Stimulated activated CD4-positive, alpha-beta T cell treated with anti-CD3 and anti-CD28 coated beads, Interleukin-1b, Interleukin-23, amount 100 ng/mL, for 4 hours (primary cell): Measurements from ENCODE around the gene NFYC.

Experiments
- DNase-seq, 2 donors: peaks; one replicate each; pipeline ENCODE4 v3.0.0-alpha.2; 2020; ENCODE audit warnings: low read depth in 2 of 2

Gene NFYC

GRCh38 chr1:40739455-40740008, 48.0 kb downstream of the NFYC start:
- no peak for DNase-seq

GRCh38 chr1:40740039-40740996, 48.8 kb downstream of the NFYC start:
- DNase-seq = no peak

- no peak for DNase-seq
Measured at GRCh38 chr1:40740997-40741736, 49.7 kb downstream of the NFYC start.

- DNase-seq = no peak
Measured at GRCh38 chr1:40742363-40743061, 51.0 kb downstream of the NFYC start.

- DNase-seq = no peak
Measured at GRCh38 chr1:40743452-40743851, 51.9 kb downstream of the NFYC start.

GRCh38 chr1:40743860-40744259, 52.4 kb downstream of the NFYC start:
- DNase-seq = no peak

- no peak for DNase-seq
Measured at GRCh38 chr1:40745176-40745575, 53.7 kb downstream of the NFYC start.

- no peak for DNase-seq
Measured at GRCh38 chr1:40746344-40747090, 55.0 kb downstream of the NFYC start.

DNA sequence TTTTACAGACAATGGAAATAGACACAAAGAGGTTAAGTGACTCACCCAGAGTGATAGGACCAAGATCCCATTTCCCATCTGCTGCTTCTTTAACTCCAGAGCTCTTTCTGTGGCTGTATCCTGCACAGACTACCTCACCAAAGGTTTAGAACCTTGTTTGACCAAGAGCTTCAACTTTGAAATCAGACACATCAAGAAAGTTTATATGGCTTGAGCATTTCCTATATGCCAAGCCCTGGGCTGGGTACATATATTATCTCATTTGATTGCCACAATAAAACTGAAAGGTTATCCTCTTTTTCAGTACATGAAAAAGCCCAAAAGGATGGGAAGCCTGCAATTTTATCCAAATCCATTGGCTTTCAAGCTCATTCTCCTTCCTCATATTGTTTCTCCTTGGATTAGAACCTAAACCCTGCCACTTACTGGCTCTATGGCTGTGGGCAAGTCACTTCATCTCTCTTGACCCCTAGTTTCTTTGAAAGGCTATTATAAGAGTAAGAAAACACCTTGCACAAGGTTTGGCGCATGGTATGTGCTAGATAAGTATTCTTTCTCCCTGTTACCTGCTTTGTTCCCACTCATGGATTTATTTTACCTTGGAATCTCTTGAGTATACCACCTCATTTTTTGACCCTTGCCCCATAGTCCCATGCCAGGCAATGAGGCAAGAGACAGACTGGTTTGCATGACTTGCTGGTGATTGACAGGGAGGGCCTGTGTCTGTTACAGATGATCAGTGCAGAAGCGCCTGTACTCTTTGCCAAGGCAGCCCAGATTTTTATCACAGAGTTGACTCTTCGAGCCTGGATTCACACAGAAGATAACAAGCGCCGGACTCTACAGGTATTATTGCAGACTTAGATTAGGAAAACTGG, 57.6 kb downstream of the NFYC start:
- DNase-seq = no peak

DNA sequence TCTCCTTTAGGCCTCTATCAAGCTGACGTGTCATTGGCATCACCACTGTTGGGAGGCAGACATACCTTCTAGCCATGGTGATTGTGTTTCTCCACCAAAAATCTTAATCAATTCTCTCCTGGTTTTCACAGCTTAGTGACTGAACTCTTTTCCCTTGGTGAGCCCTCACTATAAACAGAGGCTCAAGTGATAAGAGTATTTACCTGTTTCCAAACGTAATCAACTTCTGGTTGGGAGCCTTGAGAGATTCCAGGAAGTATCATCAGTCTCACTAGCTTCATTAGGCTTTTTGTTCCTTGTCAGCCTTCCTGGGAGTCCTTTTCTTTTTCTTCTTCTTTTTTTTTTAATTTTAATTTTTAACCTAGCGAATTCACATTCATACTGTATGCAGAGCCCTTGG, 58.3 kb downstream of the NFYC start:
- DNase-seq = no peak

GRCh38 chr1:40750451-40750908, 59.0 kb downstream of the NFYC start:
- no peak for DNase-seq

DNA sequence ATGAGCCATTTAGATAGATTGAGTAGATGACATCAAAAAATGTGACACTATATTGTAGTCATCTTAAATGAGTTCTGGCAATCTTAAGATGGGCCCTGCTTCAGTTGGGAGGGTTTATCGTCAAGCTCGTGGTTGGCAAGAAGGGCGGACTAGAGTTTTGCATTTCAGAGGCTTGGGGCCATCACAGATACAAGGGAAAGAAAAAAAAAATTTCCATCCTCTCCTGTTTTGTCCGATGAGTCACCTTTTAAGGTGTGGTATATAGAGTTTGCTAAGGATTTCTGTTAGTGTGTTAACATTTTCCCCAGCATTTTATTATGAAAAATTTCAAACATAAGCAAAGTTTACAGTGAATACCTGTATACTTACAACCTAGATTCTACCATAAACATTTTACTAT, 60.3 kb downstream of the NFYC start:
- no peak for DNase-seq

DNA sequence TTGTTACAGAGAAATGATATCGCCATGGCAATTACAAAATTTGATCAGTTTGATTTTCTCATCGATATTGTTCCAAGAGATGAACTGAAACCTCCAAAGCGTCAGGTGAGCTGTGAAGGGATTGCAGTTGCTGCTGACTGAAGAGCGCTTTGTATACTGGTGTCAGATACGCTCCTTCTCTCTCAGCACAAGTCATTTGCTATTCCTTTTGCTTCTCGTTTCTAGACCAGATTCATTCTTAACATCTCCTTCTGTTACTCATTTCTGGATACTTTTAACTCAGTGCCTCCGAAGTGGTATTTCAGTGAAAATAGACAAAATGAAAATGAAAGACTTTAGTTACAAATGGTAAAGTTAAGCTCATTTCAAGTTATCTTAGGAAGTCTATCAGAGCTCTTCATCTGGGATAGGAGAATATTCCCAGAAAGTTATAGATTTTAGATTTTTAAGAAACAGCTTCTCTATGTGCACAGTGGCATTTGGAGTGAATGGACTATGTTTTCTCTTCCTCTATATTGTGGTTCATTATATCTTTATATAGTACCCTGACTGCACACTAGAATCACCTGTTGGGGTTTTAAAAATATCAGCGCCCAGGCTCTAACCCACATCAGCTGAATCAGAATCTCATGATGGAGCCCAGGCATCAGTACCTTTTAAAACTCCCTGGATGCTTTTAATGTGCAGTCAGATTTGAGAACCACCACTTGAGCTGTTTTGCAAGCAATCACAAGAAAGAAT, 61.8 kb downstream of the NFYC start:
- DNase-seq = no peak

DNA sequence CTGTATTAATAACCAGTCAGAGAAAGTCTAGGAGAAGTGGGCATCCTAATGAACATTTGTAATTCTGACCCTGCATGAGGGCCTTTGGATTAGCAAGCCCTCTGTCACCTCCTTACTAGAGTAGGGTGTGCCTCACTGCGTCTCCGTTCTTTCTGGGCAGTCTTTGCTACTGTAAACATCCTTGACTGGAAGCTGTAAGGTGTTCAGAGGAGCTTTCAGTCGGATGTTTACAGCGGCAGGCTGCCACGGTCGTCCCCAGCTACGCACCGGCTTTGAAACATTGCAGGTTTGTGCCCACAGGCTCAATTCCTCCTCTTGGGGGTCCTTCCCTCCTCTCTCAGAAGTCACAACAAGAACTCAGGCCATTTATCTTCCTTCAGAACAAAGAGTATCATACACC, 62.7 kb downstream of the NFYC start:
- no peak for DNase-seq

DNA sequence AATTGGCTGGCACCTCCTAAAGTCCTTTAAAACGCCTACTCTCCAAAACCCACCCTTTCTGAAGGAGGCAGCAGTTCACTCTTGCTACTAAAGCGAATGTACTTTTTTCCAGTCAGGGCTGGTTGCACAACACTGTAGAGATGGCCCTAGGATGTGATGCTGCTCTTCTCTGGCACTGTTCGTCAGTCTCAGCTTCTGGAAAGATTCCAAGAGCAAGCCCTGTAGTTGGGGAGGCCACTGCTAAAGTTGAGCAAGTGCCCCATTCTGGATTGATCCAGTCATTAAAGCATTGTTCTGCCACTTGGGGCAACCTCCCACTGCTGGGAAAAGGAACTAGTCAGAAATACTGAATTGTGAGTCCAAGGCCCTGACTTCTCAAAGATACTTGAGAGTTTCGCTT, 63.6 kb downstream of the NFYC start:
- no peak for DNase-seq

GRCh38 chr1:40756523-40756922, 65.0 kb downstream of the NFYC start:
- DNase-seq = no peak

DNA sequence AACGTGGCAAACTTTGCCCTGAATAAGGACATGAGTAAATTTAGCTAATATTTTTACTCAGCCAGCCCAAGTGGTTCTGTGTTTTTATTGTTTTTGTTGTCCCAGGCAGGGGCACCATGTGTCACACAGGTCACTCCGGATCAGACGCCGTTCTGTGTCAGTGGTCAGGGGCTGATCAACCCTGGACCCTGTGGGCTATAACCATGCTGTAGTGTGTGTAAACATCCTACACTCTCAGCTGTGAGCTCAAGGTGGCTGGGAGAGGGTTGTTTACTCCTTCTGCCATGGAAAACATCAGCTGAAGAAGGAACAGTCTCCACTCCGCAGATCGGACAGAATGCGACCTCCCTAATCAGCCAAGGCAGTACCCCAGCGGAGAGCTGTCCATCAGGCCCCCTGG, 65.6 kb downstream of the NFYC start:
- DNase-seq = no peak

DNA sequence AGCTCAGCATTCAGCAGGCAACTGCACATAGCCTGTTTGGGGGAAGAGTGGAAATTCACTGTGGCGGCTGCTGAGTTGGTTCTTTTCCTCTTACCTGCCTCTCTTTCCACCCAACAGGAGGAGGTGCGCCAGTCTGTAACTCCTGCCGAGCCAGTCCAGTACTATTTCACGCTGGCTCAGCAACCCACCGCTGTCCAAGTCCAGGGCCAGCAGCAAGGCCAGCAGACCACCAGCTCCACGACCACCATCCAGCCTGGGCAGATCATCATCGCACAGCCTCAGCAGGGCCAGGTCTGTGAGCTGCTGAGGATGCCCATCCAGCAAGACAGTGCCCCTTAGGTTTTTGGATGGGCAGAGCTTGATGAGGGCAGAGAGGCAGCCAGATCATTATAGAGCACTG, 66.5 kb downstream of the NFYC start:
- no peak for DNase-seq

DNA sequence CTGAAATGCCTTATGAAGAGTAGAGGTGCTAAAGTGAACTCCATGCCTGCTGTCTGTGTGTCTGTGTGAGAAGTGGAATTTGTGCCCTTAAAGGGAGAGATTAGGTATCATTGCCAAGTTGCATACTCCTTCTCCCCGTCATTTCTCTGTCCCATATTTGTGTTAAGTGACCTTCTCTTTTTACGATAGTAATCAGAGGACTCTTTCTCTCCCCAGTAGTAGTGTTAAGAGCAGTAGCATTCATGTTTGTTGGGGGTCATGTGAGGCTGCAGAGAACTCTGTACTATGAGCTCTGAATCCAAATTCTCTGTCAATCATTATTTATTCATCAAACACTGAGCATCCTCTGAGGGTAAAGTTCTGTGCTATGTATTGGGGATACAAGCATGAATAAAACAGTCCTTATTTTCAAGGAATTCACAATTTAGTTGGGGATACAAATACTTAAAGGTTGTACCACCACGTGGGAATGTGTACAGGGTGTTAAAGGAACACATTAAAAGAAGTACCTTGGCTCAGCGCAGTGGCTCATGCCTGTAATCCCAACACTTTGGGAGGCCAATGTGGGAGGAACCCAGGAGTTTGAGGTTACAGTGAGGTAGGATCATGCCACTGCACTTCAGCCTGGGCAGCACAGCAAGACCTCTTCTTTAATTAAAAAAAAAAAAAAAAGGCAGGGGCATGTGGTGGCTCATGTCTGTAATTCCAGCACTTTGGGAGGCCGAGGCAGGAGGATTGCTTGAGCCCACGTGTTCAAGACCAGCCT, 67.3 kb downstream of the NFYC start:
- no peak for DNase-seq
